Ectodermal cell (in vitro differentiated cells): ENCODE results near the gene USH2A.

Experiments
- H3K27ac ChIP-seq: 2 replicates; pipeline ENCODE4 v1.7.0; 2013; ENCODE audit warnings: mild to moderate bottlenecking, low read depth, low read length; ENCODE audit not compliant: insufficient read depth, poor library complexity, severe bottlenecking
- H3K27me3 ChIP-seq: 2 replicates; pipeline ENCODE4 v1.7.0; 2013; ENCODE audit warnings: mild to moderate bottlenecking, low read length; ENCODE audit not compliant: insufficient read depth, control insufficient read depth, poor library complexity, severe bottlenecking
- H3K36me3 ChIP-seq: one replicate; pipeline ENCODE4 v1.7.0; 2013; ENCODE audit warnings: low read length; ENCODE audit not compliant: control insufficient read depth, insufficient read depth
- H3K4me1 ChIP-seq: one replicate; pipeline ENCODE4 v1.7.0; 2013; ENCODE audit warnings: low read length; ENCODE audit not compliant: control insufficient read depth, insufficient read depth
- H3K4me3 ChIP-seq: 2 replicates; pipeline ENCODE4 v1.7.0; 2013; ENCODE audit warnings: low read depth, low read length, control low read depth; ENCODE audit not compliant: insufficient read depth
- H3K9me3 ChIP-seq: 2 replicates; pipeline ENCODE4 v1.7.0; 2013; ENCODE audit warnings: mild to moderate bottlenecking, low read length, moderate library complexity; ENCODE audit not compliant: control insufficient read depth
- WGBS, 2 experiments: methylation state at CpG; one replicate each; pipeline ENCODE4 v1.1.7; 2013; ENCODE audit warnings: missing lambda C conversion rate in 2 of 2; 5-methylcytosine and 5-hydroxymethylcytosine counted together

Gene USH2A

DNA sequence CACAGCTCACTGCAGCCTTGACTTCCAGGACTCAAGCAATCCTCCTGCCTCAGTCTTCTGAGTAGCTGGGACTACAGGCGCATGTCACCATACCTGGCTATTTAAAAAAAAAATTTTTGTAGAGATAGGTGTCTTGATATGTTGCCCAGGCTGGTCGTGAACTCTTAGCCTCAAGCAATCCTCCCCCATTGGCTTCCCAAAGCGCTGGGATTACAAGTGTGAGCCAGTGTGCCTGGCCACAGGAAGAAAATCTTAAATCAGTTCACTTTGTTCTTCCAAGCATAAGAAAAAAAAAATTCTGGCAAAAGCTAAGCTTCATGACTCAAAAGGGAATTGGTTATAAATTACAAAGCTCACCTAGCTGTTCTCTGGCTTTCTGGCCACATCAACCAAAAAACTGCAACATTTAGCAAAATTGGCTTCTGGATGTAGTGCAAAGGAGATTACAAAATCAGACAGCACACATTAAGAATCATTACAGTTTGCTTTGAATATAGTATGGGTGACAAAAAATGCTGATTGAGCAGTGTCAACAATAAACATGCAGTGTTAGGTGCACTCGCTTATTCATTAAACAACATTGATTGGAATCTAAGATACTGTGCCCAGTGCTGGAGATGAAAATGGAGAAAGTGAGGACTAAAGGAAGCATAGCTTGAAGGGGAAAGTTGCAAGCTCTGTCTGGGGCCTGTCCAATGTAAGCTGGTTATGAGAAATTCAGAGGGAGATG, 779.5 kb downstream of the USH2A start:
- Histone ChIP-seq H3K27me3 (no peaks in the 10 kb centered on the region), H3K27ac (no peak overlapping the region), H3K4me3 (no peak overlapping the region), H3K36me3 (no peaks in the 10 kb centered on the region), H3K9me3 (no peaks in the 10 kb centered on the region), H3K4me1 (no peaks in the 10 kb centered on the region)
- WGBS, 2 experiments, result 95% methylated on average over 4 of the region's 4 CpGs

DNA sequence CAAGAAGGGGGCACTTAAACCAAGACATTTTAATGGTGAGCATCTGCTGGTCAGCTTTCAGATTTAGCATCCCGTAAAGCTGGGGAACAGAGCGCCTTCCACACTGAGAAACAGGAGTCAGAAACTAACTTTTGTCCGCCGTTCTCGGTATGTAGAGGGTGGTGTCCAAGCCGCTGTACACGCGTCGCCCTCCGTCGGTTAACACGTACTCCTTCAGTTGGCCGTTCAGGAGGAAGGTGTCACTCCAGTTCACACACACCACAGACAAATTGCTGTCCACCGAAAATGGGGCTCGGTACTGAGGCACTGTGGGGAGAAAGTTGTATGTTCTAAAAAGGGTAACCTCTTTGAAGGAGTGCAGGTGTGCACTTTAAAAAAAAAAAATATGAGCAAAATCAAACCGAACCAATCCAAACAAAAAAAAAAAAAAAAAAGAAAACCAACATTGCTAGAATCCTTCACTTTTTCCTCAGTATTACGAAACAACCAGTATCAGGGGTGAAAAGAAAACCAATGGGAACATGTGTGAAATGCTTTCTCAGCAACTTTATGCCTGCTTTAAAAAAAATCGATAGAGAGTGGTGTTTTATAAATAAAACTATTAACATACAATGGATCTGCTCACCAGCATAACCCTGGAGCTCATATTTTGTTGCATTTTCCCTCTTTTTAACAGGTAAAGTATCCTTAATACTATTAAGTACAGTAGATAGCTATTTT, 782.7 kb downstream of the USH2A start:
- Histone ChIP-seq H3K27me3 (no peaks in the 10 kb centered on the region), H3K36me3 (no peaks in the 10 kb centered on the region), H3K27ac (no peak overlapping the region), H3K9me3 (no peaks in the 10 kb centered on the region), H3K4me1 (no peaks in the 10 kb centered on the region), H3K4me3 (no peak overlapping the region)
- 91 to 96% methylated on average over 15 to 18 of the region's 18 CpGs for WGBS, 2 experiments

DNA sequence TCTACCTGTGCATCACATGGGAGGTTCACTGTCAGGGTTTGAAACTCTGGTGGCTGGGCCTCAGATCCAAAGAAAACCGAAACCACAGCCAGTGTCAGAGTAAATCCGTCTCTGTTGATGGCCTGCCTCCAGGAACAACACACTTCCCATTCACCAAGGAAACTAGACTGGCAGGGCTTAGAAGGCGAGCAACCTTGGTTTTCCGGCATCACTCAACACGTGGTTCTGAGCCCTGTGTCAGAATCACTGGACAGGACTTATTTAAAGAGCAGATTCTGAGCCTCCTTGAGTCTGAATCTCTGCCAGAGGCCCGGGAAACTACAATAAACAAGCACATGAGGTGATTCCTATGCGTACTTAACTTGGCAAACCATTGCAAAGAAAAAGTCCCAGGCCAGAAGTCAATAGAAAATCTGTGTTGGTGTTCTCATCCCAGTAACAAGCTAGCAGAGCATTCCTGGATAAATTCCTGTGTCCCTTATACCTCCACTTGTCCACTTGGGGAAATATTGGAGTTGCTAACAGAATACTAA, 786.1 kb downstream of the USH2A start:
- Histone ChIP-seq H3K27ac (no peak overlapping the region), H3K36me3 (no peaks in the 10 kb centered on the region), H3K4me1 (no peaks in the 10 kb centered on the region), H3K4me3 (no peak overlapping the region), H3K9me3 (no peaks in the 10 kb centered on the region), H3K27me3 (no peaks in the 10 kb centered on the region)
- 90% methylated on average over 7 of the region's 7 CpGs for WGBS, 2 experiments

DNA sequence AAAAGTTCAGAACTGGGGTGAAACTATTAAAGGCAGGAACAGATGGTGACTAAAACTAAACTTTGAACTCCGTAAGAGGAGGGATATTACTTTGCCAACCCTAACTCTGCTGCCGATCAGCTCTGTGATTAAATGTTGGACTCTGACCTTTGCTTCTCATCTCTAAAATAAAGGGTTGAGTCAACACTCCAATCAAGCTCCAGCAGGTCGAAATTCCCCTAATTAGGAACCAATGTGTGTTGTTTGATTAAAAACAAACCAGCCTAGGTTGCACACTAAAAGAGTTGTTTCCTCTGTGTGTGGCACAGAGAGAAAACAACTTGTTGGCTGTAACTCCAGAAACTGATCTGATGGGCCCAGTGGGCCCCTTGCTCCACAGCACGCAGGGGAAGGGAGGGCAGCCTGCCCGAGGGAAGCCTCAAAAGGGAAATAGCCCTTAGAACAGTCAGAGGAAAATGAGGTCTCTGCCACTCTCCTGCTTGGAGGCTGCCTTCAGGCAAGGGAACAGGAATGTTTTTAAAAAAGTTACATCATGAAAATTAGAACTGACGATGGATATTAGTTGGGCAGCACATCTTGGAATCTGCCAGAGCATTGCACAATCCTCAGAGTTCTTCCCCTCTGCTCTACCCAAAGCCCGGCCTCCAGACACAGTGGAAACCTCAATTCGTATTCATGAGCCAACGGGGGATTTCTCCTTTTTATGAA, 786.8 kb downstream of the USH2A start:
- Histone ChIP-seq H3K27ac (no peak overlapping the region), H3K9me3 (no peaks in the 10 kb centered on the region), H3K36me3 (no peaks in the 10 kb centered on the region), H3K27me3 (no peaks in the 10 kb centered on the region), H3K4me1 (no peaks in the 10 kb centered on the region), H3K4me3 (no peak overlapping the region)
- WGBS, 2 experiments, result 86% methylated on average over 9 of the region's 9 CpGs

DNA sequence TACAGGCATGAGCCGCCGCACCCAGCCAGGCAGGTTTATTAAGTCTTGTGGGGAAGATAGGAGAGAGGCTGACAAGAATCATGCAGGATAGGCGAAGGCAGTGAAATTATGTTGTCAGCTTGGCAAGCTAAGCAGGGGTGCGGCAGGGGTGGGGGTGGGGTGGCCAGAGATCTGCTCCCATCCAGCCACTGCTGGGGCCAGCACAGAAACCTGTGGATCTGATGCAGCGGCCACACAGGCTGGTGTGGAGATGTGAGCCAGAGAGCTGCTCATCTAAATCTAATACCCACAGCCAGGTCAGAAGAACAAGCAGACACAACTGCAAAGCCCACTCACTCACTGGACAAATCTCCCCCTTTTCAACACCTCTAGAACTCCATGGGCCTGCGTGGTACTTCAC, 787.4 kb downstream of the USH2A start:
- H3K4me1 ChIP-seq, result no peaks in the 10 kb centered on the region
- no peaks in the 10 kb centered on the region for H3K27me3 ChIP-seq
- H3K36me3 ChIP-seq, result no peaks in the 10 kb centered on the region
- no peak overlapping the region for H3K4me3 ChIP-seq
- no peaks in the 10 kb centered on the region for H3K9me3 ChIP-seq
- 93 to 97% methylated on average over 6 of the region's 6 CpGs for WGBS, 2 experiments
- no peak overlapping the region for H3K27ac ChIP-seq

DNA sequence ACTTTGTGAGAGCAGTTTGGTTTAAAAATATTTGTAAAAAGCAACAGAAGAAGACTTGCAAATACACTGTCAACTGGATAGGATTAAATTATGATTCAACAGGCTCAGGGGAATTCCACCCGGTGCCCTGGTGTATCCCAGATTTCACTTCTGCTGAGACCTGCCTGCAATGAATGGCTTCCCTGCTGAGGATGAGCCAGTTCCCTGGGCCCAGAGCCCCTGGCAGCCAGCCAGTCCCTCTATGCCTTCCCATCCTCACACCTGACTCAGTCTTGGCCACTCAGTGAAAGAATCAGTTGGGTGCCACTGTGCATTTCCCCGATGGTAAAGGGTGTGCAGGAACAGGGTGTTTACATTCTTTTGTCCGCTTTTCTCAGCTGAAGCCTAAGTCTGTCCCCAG, 791.8 kb downstream of the USH2A start:
- H3K4me1 ChIP-seq, result no peaks in the 10 kb centered on the region
- 55 to 58% methylated on average over 3 of the region's 3 CpGs for WGBS, 2 experiments
- no peak overlapping the region for H3K27ac ChIP-seq
- H3K27me3 ChIP-seq, result no peaks in the 10 kb centered on the region
- H3K36me3 ChIP-seq, result no peaks in the 10 kb centered on the region
- no peak overlapping the region for H3K4me3 ChIP-seq
- H3K9me3 ChIP-seq, result no peaks in the 10 kb centered on the region

DNA sequence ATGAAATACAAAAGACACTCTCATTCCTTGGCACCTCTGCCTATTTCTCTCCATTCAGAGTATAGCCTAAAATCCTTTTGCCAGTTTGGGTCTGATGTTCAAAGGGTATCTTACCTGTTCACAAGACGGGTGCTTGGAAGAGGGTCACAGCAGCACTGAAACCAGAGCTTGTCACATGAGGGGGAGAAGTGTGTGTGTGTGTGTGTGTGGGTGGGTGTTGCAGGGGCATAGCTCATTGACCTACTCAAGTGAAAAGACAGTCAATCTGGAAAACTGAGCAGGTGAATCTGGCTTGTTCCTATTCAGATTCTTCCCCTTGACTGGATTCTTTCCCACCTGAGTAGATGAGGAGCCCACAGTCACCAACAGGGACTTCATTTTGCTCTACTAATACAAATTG, 792.2 kb downstream of the USH2A start:
- 89 to 92% methylated on average over 1 of the region's 1 CpG for WGBS, 2 experiments
- Histone ChIP-seq H3K4me3 (no peak overlapping the region), H3K9me3 (no peaks in the 10 kb centered on the region), H3K36me3 (no peaks in the 10 kb centered on the region), H3K27ac (no peak overlapping the region), H3K27me3 (no peaks in the 10 kb centered on the region), H3K4me1 (no peaks in the 10 kb centered on the region)

DNA sequence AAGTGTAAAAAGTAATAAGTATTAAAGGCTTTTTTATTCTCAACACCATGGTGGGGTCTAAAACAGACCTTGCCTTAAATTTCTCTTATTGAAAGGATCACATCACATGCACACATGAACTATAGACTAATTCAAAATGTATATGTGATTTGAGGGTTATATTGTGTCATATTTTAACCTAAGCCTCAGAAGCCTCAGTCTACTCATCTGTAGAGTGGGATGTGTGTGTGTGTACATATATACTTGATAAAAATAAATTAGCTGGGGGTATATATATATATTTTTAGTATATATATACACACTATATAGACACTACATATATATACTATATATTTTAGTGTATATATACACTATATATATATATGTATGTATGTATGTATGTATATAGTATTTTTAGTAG, 797.3 kb downstream of the USH2A start:
- Histone ChIP-seq H3K36me3 (no peaks in the 10 kb centered on the region), H3K4me3 (no peak overlapping the region), H3K27ac (no peak overlapping the region), H3K9me3 (no peaks in the 10 kb centered on the region), H3K4me1 (no peaks in the 10 kb centered on the region), H3K27me3 (no peaks in the 10 kb centered on the region)

DNA sequence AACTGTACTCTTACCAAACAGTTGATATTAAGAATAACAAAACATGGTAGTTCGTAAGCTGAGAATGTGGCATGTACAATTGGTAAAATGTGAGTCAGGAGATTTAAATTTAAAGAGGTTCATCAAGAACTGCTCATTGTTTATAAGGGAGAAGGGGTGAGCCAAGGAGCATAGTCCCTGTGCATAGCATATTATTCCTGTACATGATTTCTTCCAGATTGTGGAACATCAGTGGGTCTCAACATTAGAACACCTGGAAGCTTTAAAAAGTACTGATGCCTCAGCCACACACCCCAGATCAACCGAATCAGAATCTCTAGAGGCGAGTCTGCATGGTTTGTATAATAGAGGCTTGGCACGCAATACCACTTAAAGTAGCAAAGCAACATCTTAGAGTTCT, 800.1 kb downstream of the USH2A start:
- WGBS, 2 experiments, result 96 to 98% methylated on average over 4 of the region's 4 CpGs
- peaks cover 13% of the 10 kb centered on the region for H3K36me3 ChIP-seq
- no peak overlapping the region for H3K27ac ChIP-seq
- no peaks in the 10 kb centered on the region for H3K27me3 ChIP-seq
- no peaks in the 10 kb centered on the region for H3K9me3 ChIP-seq
- no peak overlapping the region for H3K4me3 ChIP-seq
- no peaks in the 10 kb centered on the region for H3K4me1 ChIP-seq

DNA sequence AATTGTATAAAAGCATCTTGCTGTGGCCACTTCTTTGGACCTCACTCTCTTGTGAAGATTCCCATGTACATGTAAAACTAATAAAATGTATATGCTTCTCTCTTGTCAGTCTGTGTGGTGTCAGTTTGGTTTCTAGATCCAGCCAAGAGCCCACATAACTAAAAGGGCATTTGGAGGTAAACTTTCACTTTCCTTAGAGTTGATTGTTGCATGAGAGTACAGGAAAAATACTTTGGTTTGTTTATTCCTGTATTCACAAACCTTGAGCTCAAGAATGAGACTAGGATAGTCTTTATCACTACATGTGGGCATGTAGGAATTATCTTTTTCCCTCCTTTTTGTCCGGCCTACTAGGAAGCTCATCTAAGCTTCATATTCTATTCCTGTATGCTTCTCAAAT, 805.3 kb downstream of the USH2A start:
- no peaks in the 10 kb centered on the region for H3K4me1 ChIP-seq
- WGBS, 2 experiments, result no CpG with 5 or more reads among the region's 1 CpG
- no peak overlapping the region for H3K4me3 ChIP-seq
- no peak overlapping the region for H3K27ac ChIP-seq
- H3K27me3 ChIP-seq, result no peaks in the 10 kb centered on the region
- H3K9me3 ChIP-seq, result no peaks in the 10 kb centered on the region
- peaks cover 27% of the 10 kb centered on the region for H3K36me3 ChIP-seq
